Measurements from ENCODE around the gene SYNRG.

Gene SYNRG

DNA sequence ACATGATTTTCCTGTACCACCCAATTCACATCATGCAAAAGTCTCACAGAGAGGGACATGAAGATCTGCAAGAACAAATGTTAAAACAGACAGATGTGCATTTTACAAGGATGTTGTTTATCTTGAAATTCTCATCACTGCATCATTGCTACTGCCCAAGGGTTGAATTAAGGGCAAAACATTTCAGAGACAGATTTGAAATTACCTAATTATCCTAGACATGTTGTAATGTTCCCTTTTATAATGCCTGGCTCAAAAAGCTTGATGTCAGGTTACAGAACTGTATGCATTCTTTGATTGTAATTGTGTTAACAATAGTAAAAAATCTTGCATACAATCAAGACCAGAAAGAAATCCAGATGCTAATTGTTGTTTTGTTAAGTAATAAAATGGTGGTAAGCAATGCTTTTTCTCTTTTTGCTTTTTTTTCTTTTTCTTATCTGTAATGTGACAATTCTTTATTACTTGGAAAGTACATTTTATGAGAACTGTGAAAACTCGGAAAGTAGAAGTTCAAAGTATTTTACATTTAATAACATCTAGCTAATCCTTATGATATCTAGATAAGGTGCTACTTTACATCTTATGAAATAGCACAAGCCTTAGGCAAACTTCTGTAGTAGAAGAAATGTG, 123.2 kb downstream of the SYNRG start:
- Histone ChIP-seq H3K27ac (ENCODE audit: extremely low read depth, low read depth, low read length) (no peak overlapping the region), H3K9me3 (ENCODE audit: control insufficient read depth, insufficient read depth, low read depth, low read length) (no peaks in the 10 kb centered on the region), H3K4me3 (ENCODE audit: low read depth, low read length) (no peak overlapping the region), H3K36me3 (ENCODE audit: control insufficient read depth in 2 of 2, insufficient read depth in 1 of 2, low read length in 2 of 2) (no peaks in the 10 kb centered on the region), H3K4me1 (ENCODE audit: control insufficient read depth, insufficient read depth, low read length) (peaks cover 21% of the 10 kb centered on the region)
- CTCF ChIA-PET, result interaction anchor here (1.2 to 1.4 kb wide), 2 partner anchors 13 to 113 kb away, joined by 3 to 5 read pairs; no protein-coding TSS in a partner anchor
- POLR2A ChIA-PET, result no interaction called here
- TF ChIP-seq, protein P1, sequence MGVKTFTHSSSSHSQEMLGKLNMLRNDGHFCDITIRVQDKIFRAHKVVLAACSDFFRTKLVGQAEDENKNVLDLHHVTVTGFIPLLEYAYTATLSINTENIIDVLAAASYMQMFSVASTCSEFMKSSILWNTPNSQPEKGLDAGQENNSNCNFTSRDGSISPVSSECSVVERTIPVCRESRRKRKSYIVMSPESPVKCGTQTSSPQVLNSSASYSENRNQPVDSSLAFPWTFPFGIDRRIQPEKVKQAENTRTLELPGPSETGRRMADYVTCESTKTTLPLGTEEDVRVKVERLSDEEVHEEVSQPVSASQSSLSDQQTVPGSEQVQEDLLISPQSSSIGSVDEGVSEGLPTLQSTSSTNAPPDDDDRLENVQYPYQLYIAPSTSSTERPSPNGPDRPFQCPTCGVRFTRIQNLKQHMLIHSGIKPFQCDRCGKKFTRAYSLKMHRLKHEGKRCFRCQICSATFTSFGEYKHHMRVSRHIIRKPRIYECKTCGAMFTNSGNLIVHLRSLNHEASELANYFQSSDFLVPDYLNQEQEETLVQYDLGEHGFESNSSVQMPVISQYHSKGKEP (tag by site-specific recombination; IDR thresholded peaks at IDR 0.05), result 0 out of 2 replicates have a peak, but pooled peaks have one; percentile 25
- no peak for TF ChIP-seq ZNF707 (tag by site-specific recombination; IDR thresholded peaks at IDR 0.05)
- TF ChIP-seq OSR2 (tag by site-specific recombination; IDR thresholded peaks at IDR 0.05), result peak; percentile 22; the same call in 1 of the 2 replicates
- no peak for TF ChIP-seq KLF8 (tag by site-specific recombination; IDR thresholded peaks at IDR 0.05)
- no peak for TF ChIP-seq SALL2 (tag by site-specific recombination; IDR thresholded peaks at IDR 0.05; ENCODE audit: borderline replicate concordance)
- TF ChIP-seq ZNF530 (tag by site-specific recombination; IDR thresholded peaks at IDR 0.05; ENCODE audit: low read depth), result no peak
- no peak for TF ChIP-seq HOXA7 (CRISPR knock-in tag; IDR thresholded peaks at IDR 0.05; ENCODE audit: borderline replicate concordance)
- TF ChIP-seq ZNF202 (tag by site-specific recombination; IDR thresholded peaks at IDR 0.05; ENCODE audit: borderline replicate concordance), result no peak
- TF ChIP-seq, protein P2, sequence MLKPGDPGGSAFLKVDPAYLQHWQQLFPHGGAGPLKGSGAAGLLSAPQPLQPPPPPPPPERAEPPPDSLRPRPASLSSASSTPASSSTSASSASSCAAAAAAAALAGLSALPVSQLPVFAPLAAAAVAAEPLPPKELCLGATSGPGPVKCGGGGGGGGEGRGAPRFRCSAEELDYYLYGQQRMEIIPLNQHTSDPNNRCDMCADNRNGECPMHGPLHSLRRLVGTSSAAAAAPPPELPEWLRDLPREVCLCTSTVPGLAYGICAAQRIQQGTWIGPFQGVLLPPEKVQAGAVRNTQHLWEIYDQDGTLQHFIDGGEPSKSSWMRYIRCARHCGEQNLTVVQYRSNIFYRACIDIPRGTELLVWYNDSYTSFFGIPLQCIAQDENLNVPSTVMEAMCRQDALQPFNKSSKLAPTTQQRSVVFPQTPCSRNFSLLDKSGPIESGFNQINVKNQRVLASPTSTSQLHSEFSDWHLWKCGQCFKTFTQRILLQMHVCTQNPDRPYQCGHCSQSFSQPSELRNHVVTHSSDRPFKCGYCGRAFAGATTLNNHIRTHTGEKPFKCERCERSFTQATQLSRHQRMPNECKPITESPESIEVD (tag by site-specific recombination; IDR thresholded peaks at IDR 0.05), result peak; percentile 94
- TF ChIP-seq AEBP2 (tag by site-specific recombination; IDR thresholded peaks at IDR 0.05; ENCODE audit: borderline replicate concordance), result no peak
- 0 out of 2 replicates have a peak, but pooled peaks have one; percentile 22 for TF ChIP-seq TCF7L2 (IDR thresholded peaks at IDR 0.05; ENCODE audit: borderline replicate concordance, low read depth, low read length)
- no peak for TF ChIP-seq ZNF600 (tag by site-specific recombination; IDR thresholded peaks at IDR 0.05)

DNA sequence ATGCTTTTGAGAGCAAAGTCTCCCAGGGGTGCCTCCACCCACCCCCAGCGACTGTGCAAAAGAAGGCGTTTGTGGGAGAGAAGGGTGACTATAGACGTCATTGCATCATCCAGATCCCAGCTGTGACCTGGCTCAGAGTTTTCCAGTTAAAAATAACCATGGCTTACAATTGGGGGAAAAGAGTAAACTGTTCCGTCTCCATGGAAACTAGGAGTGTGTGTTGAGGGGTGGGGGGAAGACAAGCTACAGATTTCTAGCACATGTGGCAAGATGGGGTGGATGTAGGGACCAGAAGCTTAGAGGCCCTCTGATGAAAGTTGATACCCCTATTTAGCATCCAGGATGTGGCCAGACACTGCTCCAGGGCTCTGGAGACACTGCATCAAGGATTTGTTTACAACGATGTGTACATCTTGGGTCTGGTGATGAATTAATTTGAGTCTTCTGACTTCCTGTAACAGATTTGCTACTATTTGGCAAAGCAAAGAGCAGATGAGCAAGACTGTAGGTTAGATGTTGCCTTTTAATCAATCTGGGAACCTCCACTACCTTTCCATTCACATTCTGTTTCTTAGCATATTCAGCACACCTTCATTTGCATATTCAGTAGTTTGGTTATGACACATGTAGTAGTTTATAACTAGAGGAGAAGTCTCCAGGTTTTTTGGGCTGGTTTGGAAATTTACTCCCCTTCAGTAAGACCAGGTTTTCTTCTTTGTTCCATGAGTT, 125.7 kb downstream of the SYNRG start:
- Histone ChIP-seq H3K4me1 (ENCODE audit: control insufficient read depth, insufficient read depth, low read length) (peaks cover 21% of the 10 kb centered on the region), H3K36me3 (ENCODE audit: control insufficient read depth in 2 of 2, insufficient read depth in 1 of 2, low read length in 2 of 2) (peaks cover 13 to 17% of the 10 kb centered on the region in 2 experiments), H3K27ac (ENCODE audit: extremely low read depth, low read depth, low read length) (no peak overlapping the region), H3K9me3 (ENCODE audit: control insufficient read depth, insufficient read depth, low read depth, low read length) (no peaks in the 10 kb centered on the region), H3K4me3 (ENCODE audit: low read depth, low read length) (no peak overlapping the region)
- CTCF ChIA-PET, result interaction anchor here (0.7 to 1.4 kb wide), 4 partner anchors 11 to 308 kb away, joined by 3 to 4 read pairs (median 3); no protein-coding TSS in a partner anchor
- POLR2A ChIA-PET, result interaction anchor here (0.7 to 1.3 kb wide), 3 partner anchors 8 to 76 kb away, joined by 3 to 6 read pairs (median 3); partner anchors contain the start of genes ACACA and TADA2A
- TF ChIP-seq ZNF692 (tag by site-specific recombination; IDR thresholded peaks at IDR 0.05) (peak; percentile 44; the same call in 1 of the 2 replicates), ZBTB17 (tag by site-specific recombination; IDR thresholded peaks at IDR 0.05) (peak; percentile 76), ZNF274 (IDR thresholded peaks at IDR 0.05; ENCODE audit: low read length) (no peak), ZNF274 (tag by site-specific recombination; IDR thresholded peaks at IDR 0.05; ENCODE audit: borderline replicate concordance) (no peak), ZBTB21 (tag by site-specific recombination; IDR thresholded peaks at IDR 0.05) (peak; percentile 51; the same call in 1 of the 2 replicates), ZIC2 (tag by site-specific recombination; IDR thresholded peaks at IDR 0.05) (peak; percentile 41), ZNF654 (tag by site-specific recombination; IDR thresholded peaks at IDR 0.05; ENCODE audit: low read depth) (no peak), ZNF16 (tag by site-specific recombination; IDR thresholded peaks at IDR 0.05; ENCODE audit: low read depth) (no peak), ZNF133 (tag by site-specific recombination; IDR thresholded peaks at IDR 0.05) (no peak), IKZF3 (tag by site-specific recombination; IDR thresholded peaks at IDR 0.05) (peak; percentile 41; the same call in 1 of the 2 replicates), ZNF394 (tag by site-specific recombination; IDR thresholded peaks at IDR 0.05; ENCODE audit: borderline replicate concordance) (0 out of 2 replicates have a peak, but pooled peaks have one; percentile 8), ZNF138 (tag by site-specific recombination; IDR thresholded peaks at IDR 0.05; ENCODE audit: borderline replicate concordance) (no peak), REPIN1 (tag by site-specific recombination; IDR thresholded peaks at IDR 0.05; ENCODE audit: low read depth) (no peak), ZNF335 (tag by site-specific recombination; conservative IDR thresholded peaks at IDR 0.05) (peak; percentile 60)
- TF ChIP-seq, protein P3, sequence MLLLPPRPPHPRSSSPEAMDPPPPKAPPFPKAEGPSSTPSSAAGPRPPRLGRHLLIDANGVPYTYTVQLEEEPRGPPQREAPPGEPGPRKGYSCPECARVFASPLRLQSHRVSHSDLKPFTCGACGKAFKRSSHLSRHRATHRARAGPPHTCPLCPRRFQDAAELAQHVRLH (tag by site-specific recombination; IDR thresholded peaks at IDR 0.05), result no peak
